Stimulated activated CD4-positive, alpha-beta T cell treated with anti-CD3 and anti-CD28 coated beads, Interleukin-1b, Interleukin-23, amount 100 ng/mL, for 1 hour (primary cell): ENCODE measurements around the gene CCDC134.
"Not testable (repeated sequence)": the region's sequence is repeated elsewhere in the genome, so short reads cannot be mapped to it uniquely, and the experiment has no call there.

Source experiments
- DNase-seq, 2 donors: peaks; one replicate each; pipeline ENCODE4 v3.0.0-alpha.2; 2020; ENCODE audit warnings: low read depth in 2 of 2

Gene CCDC134

DNA sequence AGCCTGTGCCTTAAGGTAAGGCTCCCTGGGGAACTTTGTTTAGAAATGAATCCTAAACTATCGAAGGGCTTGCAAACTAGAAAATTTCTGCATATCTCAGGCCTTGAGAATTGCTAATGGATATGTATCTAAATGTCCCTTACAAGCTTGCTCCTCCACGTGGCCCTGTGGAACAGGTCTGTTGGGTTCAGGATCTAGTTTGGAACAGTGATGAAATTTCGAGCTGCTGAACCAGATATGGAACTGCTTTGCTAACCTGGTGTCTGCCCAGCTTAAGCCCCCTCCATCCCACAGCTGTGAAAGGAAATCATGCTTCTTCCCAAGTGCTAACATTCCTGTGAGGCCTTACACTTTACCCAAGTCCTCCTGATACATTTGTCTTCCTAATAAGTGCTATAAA lies 44.0 kb downstream of the CCDC134 start:
- DNase-seq, result no peak

DNA sequence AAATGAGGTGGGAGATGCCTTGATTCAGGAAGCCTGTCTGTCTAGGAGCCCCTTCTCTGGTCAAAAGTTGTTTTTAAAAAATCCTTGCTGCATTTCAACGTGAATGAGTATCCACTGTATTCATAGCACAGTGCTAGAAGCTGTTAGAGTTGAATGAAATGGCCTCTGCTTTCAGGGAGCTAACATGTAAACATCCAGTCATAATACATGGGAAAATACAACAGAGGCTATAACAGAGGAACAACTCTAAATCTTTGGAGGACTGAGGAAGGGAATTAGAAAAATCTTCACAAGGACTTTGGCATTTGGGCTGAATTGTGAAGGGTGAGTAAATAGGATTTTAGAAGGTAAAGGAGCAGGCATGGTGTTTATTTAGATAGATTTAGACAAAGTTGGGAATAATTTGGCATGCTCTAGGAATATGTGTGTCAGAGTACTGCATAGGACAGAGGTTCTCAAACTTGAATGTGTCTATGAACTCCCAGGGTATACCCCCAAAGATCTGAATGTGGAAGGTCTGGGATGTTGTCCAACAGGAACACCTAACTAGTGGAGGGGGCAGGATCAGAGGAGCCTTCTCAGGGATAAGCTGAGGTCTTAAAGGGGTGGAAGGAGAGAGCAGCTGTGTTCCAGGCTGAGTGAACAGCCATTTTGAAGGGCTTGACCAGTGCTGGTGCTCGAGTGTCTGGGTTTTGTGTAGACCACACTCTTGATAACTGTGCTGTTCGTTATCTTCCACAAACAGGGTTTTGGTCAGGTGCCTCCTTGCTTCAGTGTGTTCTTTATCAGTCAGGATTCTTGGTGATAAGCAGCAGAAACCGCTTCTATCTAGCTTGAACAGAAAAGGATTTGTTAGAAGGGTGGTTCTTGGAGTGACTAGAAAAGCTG lies 45.1 kb downstream of the CCDC134 start:
- no peak for DNase-seq

DNA sequence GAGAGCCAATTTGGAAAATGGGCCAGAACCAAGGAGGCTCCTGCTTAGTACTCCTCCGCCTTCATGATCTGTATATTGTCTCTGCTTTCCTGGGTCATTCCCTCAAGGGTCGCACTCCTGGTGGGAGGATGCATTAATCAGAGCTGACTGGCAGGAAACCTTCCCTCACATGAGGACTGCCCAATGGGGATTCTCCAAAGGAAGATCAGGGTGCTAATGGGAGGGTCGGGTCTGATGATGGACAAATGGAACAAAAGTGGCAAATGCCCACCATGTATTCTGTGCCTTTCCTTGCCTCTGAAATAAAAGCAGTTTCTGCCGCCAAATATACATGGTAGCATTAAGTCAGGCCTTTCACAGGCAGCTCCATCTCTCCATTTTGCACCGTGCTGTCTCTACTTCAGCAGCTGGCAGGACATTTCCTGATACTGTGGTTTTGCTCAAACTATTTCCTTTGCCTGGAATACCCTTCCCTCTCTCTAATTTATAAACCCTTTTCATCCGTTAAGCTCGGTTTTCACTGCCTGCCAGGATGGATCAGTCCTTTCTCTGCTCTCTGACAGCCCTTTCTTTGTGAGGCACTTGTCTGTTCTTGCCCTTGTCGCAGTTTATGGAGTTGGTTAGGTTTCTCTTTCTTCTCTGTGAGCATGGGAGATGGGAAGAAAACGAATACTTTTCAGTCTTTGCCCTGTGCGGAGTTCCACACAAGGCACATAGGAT lies 45.9 kb downstream of the CCDC134 start:
- no peak for DNase-seq

DNA sequence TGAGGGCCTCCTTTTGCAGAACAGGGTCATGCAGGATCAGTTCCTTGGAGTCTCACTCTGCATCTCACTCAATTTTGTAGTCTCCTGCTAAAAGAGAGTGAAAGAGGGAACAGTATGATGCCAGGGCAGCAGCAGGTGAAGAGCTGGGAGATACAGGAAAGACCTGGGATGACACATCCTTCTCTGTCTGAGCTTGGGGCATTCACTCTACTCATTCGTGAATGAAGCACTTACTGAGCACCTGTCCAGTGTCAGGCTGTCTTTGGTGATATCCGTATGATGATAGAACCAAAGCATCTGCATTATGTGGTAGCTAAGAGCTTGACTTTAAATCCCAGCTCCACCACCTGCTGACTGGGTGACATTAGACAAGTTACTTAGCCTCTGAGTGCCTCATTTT lies 46.8 kb downstream of the CCDC134 start:
- DNase-seq, result no peak

DNA sequence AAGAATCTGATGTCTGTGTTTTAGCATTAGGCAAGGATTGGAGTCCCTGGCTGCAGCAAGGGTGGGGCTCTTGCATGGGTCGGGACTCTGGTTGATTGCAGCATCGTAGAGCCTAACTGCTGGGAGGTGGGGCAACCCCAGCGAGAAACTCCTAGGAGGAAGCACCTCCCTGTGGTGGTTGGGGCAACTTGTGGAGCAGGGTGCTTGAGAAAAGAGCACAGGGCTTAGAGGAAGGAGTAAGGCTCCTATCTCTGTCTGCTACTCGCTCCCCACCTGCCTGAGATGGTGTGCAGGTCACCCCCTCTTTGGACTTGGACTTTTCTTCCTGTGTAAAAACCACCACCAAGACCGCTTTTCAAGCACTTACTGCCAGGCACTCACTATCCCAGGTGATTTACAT lies 48.0 kb downstream of the CCDC134 start:
- DNase-seq, result no peak

DNA sequence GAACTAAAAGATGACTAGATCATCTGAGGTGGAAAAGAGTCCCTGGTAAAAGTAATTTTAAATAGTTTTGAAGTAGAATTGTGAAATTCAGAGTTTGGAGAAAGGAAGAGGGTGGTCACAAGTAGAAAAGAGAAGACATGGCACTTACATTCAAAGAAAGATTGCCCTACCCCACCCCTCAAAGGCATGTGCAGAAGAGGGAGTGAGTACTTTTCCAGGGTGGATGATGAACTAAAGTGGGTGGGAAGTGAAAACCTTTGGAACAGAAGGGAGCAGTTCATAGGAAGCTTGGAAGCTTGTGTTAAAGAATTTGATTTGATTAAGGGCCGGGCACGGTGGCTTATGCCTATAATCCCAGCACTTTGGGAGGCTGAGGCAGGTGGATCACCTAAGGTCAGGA lies 56.0 kb downstream of the CCDC134 start:
- no peak for DNase-seq

DNA sequence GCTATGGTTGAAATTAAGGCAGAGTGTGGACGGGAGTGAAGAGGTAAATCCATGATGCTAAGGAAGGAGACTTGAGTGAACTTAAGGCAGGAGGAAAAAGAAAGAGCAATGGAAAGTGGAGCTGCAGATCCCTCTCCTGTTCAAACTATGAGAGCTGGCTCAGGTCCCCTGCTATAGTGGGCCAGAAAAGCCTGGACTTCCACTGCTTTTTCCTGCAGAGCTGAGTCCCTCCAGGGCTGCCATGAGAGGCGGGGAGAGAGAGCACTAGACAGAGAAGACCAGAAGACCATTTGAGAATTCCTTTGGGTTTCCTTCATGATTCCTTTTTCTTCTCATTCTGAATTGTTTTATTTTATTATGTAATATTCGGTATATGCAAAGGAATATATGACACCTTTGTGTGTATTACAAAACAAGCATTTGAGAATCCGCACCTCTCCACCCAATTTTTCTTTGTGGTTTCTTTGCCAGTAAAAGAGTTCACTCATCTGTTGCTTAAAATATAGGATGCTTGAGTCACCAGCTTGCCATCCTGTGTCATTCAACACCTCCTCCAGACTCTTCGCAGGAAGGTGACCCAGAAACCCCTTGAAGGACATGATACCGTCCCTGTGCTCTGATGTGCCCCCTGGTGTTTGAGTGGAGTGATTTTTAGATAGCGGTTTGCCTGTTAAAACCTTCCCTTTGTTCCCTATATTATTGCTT lies 56.8 kb downstream of the CCDC134 start:
- DNase-seq, result peak; percentile 46 to 50

DNA sequence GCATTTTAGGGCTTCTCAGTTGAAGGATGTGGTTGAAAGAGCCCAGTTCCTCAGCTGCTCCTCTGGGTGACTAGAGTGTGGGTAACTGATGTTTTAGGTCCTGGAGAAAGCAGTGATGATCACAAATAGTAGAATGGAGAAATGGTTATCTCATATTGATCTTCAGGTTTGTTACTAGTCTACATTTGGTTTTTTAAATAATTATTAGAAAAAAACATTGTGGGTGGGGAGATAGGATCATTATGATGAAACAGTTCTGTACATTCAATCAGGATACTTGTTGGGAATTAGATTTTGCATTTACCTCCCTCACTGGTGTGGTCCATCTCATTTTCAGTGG lies 57.4 kb downstream of the CCDC134 start:
- no peak for DNase-seq

DNA sequence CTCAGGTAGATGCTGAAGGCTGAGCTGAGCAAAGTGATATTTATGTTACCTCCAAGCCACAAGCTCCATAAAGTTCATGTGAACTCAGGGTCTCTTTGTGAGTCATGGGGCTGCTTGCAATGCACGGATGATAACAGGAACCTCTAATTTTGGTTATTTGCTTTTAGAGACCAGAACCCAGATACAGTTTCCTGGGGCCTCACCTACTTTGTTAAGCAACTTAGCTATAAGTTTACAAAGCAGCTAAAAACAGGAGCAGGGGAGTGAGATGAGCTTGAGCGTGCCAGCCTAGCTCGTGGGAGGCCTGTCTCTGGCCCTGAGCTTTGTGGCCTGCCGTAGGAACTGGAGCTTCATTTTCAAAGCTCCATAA lies 61.7 kb downstream of the CCDC134 start:
- DNase-seq, result peak in 1 of 2 donors; percentile 21

DNA sequence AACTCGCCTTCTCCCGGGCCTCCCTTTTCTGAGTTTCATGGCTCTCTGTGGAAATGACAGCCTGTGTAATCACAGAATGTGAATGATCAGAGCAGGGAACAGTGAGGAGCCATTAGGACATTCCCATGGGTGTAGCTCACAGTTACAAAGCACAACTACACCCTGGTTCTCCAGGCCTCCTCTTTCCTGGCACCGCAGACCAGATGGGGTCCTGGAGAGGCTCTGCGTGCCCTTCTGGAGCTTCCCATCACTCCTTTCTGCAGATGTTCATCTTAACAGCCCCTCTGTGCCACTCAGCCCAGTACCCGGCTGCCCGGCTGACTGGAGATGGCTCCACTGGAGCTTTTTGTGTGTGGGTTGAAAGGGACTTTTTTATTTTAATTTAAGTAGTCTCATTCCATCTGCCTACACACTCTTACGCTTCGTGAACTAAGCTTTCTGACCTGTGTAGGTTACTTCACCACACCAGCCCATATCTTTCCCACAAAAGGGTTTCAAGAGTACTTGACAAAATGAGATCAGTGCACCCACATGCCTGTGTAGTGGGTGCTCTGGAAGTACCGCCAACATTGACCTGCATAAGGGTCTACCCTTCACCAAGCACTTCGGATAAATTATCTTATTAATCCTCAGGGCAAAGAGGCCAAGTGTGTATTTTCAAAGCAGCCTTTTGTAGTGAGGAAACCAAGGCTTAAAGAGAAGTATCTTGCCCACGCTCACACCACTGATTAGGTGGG lies 62.2 kb downstream of the CCDC134 start:
- DNase-seq, result no peak

DNA sequence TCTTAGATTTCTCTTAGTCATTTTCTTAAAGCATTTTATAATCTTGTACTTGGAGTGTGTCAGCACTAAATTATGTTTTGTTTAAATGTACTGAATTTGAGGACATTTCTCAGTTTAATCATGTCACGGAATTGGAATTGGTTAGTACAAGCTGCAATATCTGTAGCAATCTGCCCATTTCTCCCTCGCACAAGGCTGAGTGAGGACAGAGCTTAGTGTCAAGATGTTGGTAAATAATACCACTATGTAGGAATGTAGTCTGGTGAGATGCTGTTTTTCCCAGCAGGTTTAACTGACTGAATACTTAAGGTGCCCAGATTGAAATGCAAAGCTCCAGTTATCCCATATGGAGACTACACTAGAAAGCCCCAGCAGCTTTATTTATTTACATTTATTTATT lies 63.0 kb downstream of the CCDC134 start:
- no peak for DNase-seq

DNA sequence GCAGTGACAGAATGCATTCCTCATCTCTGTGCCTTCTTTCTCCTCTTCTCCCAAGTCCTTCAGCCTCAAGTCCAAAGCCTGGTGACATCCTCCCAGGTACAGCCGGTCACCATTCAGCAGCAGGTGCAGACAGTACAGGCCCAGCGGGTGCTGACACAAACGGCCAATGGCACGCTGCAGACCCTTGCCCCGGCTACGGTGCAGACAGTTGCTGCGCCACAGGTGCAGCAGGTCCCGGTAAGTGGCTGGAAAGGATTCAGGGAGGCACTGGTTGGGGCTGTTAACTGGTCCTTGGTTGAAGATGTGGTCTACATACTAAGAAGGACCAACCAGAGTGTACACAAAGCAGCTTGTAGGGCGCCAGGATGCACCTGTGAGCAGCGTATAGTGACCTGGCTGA lies 68.1 kb downstream of the CCDC134 start:
- no peak for DNase-seq

DNA sequence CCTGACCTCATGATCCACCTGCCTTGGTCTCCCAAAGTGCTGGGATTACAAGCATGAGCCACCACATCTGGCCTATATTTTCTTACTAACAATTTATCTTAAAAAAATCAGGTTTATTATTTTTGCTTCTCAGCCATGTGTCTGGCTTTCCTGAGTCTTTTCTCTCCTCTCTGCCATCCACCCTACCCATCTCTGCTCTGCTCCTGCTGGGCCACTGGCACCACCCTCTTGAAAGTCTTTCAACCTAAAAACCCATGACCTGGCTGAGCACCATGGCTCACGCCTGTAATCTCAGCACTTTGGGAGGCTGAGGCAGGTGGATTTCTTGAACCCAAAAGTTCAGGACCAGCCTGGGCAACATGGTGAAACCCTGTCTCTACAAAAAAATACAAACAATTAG lies 69.6 kb downstream of the CCDC134 start:
- not testable (repeated sequence) for DNase-seq

DNA sequence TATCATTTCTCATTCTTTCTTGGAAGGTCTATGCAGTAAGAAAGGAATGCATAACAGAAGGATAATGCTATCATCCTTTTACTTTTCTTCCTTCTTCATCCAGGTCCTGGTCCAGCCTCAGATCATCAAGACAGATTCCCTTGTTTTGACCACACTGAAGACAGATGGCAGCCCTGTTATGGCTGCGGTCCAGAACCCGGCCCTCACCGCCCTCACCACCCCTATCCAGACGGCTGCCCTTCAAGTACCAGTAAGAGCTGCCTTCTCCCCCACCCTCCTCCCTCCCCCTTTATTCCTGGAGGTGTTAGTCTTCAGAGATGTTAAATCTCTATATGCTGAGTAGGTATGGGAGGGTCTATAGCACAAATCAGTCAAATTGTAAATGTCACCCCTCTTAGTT lies 70.3 kb downstream of the CCDC134 start:
- no peak for DNase-seq

DNA sequence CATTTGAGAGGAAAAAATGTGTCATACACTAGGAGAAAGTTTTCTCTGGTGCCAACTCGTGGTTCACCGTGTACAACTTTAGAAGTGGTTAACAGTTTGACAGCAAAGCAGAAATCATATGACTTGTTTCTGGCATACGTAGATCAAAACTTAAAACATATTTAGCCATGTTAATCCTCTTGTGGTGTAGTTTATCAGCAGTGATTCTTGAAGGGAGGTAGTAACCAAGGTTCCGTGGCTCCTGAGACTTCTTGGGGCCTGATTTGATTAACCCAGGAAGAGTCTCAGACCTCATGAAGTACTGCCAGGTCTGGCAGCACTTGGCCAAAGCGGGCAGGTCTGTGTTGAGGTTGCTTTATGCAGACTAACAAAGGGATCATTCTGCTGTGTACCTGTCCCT lies 72.9 kb downstream of the CCDC134 start:
- DNase-seq, result no peak

DNA sequence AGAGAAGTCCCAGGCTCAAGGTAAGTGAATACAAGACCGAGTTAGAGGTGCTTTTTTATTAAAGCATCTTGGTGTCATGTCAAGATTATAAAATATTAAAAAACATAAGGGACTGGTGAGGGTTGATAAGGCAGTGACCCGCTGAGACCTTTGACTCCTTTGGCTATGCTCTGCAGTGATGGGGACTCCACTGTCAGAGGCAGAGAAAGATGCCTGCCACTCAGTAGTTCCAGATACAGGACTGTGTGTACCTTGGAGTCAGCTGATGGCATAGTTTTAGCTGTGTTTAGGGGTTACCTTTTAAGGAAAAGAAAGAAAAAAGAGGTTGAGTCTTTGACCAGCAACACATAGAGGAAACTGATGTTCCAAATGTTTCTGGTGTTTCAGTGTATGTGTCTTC lies 73.6 kb downstream of the CCDC134 start:
- no peak for DNase-seq

DNA sequence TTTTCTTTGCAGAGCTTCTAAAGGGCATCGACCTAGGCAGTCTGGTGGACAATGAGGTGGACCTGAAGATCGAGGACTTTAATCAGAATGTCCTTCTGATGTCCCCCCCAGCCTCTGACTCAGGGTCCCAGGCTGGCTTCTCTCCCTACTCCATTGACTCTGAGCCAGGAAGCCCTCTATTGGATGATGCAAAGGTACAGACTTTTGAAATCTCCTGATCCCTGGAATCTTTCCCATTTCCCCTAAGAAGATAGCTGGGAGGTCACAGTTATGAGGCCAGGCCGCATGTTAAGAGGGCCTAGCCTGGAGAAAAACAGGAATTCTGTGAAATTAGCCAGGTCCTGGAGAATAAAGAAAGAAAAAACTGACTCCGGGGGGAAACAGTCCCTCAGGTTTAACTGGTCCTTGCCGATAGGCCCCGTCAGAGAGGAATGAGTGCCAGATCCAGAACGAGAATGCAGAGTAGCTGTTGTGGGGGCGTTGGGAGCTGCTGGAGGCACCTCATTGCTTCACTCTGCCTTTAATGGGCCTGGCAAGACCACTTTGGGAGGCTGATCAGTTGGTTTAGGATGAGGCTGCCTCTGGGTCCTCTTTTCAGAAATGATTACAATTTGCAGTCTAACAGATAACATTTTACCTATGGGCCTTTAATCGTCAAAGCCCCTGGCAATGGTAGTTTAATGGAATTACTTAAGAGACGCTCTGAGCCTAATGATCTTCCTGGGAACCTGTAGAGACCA lies 75.2 kb downstream of the CCDC134 start:
- DNase-seq, result no peak
